Amniotic stem cell (primary cell): ENCODE data around the gene AGRN.
"Not testable (repeated sequence)": the region's sequence is repeated elsewhere in the genome, so short reads cannot be mapped to it uniquely, and the experiment has no call there.

Experiments
- DNase-seq: peaks from one replicate; lab custom pipeline; 2025; lab: John Stamatoyannopoulos, UW

The AGRN gene

DNA sequence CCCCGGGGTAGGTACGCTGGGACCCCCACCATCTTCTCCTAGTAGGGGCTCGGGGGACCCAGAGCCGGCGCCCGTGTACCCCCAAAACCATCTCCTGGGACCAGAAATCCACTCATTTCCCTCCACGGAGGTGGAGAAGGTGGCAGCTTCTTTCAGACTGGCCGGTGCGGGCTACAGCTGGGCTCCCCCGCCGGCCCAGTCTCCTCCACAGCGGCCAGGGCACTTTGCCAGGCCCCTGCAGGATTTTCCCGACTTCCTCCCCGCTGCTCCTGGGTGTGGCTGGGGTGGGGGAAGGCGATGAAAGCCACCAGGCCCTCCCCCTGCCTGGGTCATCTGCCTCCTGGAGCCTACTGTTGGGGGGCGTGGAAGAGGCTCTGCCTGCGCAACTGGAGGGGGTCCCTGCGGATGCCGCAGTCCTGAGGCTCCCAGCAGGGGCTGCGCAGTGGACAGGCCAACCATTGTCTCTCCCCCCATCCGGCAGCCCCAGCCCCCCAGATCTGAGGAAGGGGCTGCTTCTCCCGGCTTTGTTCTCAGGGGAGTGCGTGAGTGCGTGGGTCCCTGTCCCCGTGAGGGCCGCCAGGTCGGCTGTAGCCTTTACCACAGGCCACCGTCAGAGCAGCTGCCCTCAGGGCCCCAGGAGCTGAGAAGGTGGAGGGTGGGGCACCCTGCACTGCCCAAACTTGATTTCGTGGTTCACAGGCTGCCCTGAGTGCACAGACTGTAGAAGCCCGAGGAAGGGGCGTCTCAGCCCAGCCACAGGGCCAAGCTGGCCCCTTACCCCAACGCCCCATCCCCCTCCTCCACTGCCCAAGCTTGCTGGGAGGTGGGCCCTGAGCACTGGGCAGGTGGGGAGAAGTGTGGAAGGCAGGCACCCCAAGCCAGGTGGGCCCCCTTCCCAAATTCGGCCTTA lies 1.3 kb downstream of the AGRN start:
- peak; percentile 30 for DNase-seq

DNA sequence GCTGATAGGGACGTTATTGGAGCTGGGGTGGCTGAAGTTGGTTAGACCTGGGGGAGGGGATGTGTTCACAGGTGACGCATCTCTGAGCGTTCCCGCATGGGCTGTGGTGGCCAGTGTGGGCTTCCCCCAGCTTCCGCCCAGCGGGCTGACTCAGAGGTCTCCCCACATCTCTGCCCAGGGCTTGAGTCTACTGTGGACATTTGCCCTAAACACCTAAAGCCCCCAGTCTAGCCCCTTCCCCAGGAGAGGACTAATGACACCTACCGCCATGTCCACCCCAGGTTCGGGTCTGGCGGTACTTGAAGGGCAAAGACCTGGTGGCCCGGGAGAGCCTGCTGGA lies 2.0 kb downstream of the AGRN start:
- DNase-seq = no peak

DNA sequence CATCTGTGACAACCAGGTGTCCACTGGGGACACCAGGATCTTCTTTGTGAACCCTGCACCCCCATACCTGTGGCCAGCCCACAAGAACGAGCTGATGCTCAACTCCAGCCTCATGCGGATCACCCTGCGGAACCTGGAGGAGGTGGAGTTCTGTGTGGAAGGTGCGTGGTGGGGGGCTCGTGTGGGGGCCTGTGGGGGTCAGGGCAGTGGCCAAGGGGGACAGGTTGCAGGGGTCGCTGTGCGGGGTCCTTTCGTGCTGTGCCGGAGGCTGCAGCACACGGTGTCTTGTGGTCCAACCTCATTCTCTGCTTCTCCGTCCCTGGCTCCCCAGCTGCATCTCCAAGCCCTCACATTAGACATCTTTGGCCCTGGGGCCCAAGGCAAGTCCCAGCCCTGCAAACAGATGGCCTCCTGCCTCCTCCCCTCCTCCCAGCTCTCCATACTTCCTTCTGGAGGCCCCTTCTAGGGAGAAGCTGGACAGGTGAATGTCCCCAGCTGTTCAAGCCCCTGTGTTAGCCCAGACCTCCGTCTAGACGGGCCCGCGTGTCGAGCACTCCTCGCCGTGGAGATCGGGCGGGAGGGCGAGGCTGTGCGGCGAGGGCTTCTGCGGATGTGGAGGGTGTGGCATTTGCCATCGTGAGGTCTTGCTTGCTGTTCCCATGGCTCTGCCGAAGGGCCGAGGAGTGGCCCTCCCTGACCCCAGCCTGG lies 2.5 kb downstream of the AGRN start:
- no peak for DNase-seq

DNA sequence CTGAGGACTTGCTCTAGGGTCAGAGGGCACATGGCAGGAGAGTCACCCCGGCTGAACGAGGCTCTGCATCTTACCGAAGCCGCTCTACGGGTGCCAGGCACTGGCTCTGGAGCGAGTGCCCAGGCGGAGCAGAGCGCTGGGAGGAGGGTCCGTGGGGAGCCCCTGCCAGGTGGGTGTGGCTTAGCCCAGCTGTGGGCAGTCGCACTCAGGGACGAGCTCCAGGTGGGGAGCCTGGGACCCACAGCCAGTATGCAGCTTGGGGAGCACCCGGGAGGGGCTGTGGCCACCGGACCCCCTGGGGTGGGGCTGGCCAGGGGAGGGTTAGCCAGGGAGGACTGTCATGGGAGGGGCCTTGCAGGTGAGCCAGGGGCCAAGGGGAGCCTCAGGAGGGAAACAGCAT lies 3.8 kb downstream of the AGRN start:
- DNase-seq = no peak

DNA sequence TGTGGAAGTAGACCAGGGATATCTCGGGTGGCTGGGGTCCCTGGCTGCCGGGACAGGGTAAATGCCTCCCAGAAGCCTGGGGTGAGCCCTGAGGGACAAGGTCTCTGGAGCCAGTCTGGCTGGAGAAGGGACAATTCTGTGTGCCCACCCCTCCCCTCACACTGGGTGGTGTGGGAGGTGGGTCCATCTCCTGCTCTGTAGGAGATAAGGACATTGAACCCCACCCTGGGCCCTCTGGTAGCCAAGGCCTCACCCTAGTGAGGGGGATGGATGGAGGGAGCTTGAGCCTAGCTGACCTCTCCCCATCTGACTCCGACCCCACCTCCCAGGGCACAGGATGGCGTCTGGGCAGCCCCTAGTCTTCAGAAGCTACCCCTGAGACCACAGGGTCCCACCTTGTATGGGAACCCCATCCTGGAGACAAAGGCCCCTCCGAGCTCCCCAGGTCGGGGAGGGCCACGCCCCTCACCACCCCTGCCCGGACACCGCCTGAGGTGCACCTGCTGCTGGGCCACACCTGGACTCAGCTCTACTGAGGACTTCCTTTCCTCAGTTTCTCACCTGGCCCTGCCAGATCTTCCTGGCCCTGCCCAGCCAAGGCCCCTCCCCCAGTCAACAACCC lies 4.3 kb downstream of the AGRN start:
- DNase-seq = no peak

DNA sequence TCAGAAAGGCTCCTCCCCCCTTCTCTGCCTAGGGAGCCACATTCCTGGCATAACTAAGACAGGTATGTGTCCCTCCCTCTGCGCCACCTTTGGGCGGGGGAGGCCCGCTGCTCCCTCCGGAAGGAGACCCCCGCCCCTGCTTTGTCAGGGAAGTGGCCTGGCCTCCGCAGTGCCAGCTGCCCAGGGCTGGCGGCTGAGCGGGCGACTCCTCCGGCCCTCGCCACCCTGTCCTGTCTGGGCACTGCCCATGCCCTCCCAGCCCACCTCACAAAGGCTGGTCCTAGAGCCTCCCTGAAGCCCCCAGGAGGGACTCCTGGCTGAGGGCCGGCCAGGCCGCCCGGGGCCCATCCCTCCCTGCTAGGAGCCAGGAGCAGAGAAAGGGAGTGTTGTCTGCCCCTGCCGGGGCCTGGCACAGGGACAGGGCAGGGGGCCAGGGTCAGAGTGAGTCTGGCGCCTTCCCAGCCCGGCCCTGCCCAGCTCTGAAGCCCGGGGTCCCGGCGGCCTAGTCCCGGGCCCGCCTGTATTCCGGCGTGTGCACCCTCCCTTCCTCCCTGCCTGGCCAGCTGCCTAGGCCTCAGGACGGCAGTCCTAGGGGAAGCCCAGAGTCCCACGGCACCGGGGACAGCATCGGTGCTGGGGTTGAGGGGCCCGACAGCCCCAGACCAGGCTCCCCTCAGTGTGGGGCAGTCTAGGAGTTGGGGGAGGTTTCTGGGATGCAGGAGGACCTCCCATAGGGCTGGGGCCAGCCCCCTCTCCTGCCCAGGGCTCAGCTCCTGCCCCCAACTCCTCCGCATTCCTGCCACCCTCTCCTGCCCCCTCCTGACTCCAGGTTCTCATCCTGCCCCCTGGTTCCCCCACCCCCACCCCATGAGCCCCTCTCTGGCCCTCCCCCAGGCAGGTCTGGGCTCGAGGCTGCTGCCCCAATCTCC lies 5.1 kb downstream of the AGRN start:
- DNase-seq = no peak

DNA sequence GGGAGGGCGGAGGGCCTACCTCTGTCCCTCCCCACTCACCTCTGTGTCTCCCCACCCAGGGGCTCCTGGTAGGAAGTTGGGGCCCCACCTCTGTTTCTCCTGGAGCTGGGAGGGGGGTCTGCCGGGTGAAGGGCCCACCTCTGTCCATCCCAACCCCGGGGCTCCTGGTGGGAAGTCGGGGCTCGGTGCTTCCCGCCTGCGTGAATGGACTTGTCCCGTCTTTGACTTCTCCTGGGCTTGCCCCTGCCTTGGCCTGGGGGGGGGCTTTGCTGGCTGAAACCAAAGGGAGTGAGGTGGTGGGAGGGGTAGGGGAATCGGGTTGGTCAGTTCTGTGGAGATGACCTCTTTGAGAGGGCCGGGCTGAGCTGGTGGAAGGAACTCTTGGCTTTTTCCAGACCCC lies 5.8 kb downstream of the AGRN start:
- DNase-seq = no peak

DNA sequence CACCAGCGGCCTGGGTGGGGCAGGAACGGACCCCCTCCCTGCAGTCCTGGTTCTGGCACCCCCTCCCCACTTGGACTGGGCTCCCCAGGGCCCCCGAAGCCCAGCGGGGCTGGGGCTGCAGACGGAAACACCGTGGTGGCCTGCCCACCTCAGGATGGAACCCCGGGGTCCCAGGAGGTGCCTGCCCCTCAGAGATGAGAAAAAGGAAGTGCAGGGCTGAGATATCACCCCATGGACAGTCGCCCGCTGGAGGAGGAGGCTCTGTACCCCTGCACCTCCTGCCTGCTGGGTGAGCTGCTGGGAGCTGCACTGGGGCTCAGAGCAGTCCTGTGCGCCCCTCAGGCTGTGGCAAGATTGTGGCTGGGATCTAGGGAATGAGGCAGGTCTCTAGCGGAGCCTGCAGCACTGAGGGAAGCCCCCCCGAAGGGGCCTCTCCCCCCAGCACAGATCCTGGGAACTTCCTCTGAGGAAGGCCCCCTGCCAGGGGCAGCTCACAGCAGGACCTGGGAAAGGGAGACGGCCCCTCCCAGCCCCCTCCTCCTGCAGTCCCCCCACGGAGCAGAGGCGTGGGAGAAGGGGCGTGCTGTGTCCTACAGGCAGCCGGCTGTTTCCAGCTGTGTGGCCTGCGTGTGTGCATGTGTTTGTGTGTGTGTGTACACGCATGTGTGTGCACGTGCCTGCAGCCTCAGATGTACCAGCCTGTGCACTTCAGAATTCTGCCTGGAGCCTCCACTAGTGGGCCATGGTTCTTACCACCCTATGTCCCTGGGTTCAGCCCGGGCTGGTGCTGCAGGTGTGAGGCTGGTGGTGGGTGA lies 6.9 kb downstream of the AGRN start:
- DNase-seq = no peak

DNA sequence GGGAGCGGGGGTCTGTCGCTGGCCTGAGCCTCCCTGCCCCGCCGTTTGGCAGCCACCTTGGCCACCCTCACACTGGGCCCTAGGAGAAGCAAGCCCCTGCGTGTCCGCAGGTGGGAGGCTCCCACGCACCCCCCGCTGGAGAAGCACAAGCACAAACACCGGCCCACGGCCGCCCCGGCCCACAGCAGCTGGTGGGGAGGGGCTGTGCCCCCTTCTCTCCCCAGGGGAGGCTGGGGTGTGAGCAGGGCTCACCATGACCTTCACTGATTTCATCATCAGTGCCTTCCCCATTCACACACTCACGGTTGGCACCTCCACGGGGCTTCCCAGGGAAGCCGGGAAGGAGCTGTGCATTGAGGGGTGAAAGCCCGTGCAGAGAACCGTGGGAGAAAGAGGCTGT lies 7.9 kb downstream of the AGRN start:
- DNase-seq = no peak

DNA sequence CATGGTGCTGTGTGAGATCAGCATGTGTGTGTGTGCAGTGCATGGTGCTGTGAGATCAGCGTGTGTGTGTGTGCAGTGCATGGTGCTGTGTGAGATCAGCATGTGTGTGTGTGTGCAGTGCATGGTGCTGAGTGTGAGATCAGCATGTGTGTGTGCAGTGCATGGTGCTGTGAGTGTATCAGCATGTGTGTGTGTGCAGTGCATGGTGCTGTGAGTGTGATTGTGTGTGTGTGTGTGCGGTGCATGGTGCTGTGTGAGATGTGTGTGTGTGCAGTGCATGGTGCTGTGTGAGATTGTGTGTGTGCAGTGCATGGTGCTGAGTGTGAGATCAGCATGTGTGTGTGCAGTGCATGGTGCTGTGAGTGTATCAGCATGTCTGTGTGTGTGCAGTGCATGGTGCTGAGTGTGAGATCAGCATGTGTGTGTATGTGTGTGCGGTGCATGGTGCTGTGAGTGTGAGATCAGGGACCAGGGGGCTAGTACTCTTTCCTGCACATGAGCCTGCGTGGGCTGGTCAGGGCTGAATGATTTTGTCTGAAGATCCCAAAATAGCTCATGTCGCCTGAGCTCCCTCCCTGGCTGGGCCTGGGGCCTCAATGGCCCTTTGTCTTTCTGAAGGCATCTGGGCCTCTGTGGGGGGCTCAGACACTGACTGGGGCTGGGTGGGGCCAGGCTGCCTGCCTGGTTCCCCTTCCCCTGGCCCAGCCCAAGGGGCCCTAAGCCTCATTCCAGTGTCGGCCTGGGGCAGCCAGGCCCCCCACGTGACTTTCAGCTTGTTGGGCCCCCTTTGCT lies 11.1 kb downstream of the AGRN start:
- DNase-seq = not testable (repeated sequence)

DNA sequence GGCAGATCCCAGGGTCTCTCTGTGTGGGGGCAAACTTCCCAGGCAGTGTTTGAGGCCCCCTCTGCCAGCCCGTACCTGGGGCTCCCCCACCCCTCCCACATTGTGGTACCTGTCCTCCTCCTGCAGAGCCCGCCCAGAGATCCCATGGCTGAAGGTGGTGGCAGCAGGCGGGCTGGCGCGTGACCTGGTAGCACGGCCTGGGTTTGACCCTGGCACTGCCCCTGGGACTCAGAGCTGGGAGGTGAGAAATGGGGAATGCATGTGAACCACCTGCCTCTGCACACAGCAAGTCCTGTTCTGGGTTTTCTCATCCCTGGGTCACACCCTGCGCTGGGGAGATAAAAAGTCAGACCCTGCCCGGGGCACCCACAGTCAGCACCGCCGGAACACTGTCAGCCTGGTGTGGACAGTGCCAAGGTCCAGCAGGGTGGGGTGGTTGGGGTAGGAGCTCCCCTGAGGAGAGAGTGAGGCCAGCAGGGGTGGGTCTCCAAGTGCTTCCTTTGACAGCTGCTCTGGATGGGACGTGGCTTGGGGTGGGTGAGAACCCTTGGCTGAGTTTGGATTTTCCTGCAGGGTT lies 11.8 kb downstream of the AGRN start:
- no peak for DNase-seq

DNA sequence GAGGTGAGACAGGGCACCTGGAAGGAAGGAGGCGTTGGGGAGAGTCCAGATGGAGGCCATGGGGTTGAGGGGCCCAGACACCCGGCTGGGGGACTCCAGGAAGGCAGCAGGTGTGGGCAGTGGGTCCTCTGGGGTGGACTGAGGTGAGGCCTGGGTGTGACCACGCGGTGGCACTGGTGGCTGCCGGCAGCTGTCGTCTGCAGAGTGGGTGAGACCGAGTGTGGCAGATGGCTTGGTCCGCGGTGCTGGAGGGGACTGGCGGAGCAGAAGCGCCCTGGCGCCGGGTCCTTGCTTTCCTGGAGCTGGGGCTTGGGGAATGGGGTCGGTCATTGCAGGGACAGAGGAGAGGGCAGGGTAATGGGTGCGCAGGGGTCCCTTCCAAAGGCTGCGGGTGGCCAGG lies 12.5 kb downstream of the AGRN start:
- no peak for DNase-seq

DNA sequence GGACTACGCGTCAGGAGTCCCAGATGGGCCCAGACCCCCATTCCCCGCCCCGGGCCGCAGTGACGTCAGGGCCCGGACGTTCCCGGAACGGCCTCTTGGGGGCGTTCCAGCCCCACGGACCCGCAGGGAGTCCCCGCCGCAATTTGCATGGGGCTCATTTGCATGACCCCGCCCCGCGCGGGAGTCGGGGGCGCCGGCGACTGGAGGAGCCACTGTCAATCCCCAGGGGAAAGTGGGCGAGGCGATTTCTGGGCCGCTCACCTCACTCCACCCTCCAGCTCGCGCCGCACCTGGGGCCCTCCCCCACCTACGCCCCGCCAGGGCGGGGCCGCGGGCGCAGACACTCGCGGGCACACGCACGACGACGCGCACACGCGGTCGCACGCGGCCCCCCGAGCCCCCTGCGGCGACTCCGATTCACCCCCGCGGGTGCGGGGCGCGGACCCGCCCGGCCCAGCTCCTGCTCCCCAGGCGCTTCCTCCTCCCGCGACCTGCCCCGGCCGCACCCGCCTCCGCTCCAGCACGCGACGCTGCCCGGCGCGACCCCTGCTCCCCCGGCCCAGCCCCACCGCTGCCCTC lies 13.2 kb downstream of the AGRN start:
- peak; percentile 40 for DNase-seq

DNA sequence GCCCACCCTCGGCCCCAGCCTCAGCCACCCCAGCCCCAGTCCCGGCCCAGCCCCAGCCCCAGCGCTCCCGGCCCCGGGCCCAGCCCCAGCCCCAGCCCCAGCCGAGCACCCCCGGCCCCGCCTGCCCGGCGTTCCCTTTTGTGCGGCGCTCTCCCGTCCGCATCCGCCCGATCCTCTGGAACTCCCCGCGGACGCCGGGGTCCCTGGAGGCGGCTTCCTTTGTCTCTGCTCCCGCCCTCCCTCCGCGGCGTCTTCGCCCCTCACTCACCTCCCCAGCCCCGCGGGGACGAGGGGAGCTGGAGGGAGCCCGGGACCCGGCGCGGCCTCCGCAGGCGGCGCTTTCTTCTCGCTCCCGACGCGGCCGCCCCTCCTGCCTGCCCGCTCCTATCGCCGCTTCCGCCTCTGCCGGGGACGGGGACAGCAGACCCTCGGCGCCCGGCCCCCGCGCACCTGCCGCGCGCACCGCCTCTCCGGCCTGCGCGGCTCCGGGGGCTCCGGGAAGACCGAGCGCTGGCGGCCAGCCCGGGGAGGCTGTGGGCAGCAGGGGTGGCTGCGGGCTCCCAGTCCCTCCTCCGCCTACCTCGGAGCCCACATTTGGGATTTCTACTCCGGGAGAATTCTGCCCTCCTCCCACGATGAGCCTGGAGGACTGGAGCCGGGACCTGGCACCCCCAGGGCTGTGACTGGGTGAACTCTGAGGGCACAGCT lies 14.0 kb downstream of the AGRN start:
- DNase-seq = no peak

DNA sequence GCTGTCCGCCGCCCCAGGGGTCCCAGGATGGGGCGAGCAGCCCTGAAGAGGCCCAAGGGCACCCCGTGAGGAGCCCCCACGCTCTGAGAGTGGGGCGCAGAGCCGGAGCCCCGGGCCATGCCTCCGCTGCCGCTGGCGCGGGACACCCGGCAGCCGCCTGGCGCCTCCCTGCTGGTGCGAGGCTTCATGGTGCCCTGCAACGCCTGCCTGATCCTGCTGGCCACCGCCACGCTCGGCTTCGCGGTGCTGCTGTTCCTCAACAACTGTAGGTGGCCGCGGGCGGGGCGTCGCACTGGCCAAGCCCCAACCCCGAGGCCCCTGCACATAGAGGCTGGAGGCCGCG lies 14.5 kb downstream of the AGRN start:
- DNase-seq = no peak

DNA sequence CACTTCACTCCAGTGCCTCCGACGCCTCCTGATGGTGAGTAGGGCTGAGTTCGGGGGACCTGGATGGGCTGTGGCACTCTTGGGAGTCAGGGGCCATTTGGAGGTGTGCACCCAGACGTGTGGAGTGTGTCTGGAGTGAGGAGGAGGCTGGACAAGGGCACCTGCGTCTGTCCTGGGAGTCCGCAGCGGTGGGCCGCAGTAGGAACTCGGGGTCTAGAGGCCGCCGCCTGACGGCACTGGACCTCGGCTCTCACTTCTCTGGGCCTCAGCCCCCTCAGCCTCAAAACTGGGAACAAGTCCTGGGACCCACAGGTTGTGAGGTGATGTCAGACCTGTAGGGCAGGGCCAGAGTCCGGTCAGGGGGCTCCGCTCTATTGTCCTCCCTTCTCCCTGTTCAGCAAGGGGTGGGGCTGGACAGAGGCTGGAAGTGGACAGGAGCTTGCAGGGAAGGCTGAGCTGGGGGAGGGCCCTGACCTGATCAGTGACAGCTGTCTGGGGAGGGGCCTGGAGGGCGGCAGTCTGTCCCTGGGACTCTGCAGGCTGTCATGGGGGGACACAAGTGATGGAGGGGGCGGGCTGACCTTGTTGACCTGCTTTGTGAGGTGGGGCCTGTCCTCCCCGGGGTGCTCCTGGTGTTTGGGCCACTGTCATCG lies 15.5 kb downstream of the AGRN start:
- DNase-seq = no peak

DNA sequence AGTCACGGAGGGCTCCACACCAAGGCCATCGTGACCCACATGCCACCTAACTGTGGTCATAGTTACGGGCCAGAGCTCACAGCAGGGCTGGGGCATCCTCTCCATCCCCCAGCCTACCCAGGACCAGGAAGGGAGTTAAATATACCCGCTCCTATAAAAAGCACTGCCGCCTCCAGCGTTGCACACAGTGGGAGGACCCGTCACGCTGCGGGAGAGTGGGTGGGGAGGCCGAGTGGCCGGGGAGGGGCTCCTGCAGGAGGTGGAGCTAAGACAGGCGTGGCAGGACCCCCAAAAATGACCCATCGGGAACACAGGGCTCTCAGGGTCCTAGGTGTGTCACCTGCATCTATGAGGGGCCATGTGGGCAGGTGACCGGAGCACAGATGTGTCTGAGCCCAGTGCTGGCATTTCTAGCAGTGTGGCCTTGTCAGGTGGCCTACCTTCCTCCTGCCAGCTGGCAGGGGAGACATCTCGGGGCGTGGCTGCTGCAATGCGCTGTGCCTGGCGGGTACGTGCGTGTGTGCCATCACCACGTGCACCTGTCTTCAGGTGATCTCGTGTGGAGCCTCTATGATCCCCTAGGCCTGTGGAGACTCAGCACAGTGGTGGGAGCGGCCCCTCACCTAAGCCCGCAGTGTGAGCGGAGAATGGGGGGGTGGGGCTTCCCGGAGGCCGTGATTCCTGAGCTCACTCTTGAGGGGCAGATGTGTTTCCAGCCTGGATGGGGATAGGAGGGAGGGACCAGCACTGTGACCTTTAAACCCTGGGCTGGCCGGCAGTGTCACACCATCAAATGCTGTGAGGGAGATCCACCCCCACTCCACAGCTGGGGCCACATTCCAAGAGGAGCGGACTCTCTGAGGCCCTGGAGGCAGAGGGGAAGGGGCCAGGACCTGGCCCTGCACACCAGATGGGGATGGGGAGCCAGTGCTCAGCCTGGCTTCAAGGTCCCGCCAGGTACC lies 17.7 kb downstream of the AGRN start:
- no peak for DNase-seq
